Ovary (tissue), 3 donors: Measurements from ENCODE around the gene PITPNM3.

Experiments used
- POLR2A ChIP-seq: fragments of 450-650 bp; IDR thresholded peaks from one replicate; pipeline ENCODE4 v1.6.1; 2017; ENCODE audit warnings: antibody characterized with exemption, mild to moderate bottlenecking, moderate library complexity
- TF ChIP-seq, protein P1 (sequence below), 3 donors: fragments of 450-650 bp in 2 of 3; fragments of 200-600 bp in 1 of 3; IDR thresholded peaks; one replicate each; pipeline versions ENCODE4 v1.5.1 to v1.8.0; 2016 to 2022; ENCODE audit warnings: antibody characterized with exemption in 3 of 3, mild to moderate bottlenecking in 1 of 3
- donor health status: DM: no; HTN: no; CAD: no.

DNA sequence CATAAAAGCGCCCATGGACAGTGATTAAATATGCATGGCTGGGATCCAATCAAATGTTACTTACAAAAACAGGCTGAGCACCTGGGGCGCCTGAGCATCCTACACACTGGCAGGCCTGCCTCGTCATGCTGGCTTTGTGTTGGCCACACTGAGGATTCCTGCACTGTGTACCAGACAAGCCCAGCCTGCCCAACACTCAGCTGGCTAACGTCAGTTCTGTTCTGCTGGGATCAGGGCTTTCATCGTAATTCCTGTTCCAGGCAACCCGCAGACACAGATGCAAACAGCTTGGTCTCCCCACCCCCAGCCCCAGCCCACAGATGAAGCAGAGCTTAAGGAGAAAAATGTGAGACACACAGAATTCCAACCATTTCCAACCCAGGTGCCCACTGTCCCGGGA lies 81.4 kb downstream of the PITPNM3 start:
- TF ChIP-seq, protein P1, sequence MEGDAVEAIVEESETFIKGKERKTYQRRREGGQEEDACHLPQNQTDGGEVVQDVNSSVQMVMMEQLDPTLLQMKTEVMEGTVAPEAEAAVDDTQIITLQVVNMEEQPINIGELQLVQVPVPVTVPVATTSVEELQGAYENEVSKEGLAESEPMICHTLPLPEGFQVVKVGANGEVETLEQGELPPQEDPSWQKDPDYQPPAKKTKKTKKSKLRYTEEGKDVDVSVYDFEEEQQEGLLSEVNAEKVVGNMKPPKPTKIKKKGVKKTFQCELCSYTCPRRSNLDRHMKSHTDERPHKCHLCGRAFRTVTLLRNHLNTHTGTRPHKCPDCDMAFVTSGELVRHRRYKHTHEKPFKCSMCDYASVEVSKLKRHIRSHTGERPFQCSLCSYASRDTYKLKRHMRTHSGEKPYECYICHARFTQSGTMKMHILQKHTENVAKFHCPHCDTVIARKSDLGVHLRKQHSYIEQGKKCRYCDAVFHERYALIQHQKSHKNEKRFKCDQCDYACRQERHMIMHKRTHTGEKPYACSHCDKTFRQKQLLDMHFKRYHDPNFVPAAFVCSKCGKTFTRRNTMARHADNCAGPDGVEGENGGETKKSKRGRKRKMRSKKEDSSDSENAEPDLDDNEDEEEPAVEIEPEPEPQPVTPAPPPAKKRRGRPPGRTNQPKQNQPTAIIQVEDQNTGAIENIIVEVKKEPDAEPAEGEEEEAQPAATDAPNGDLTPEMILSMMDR (IDR thresholded peaks at IDR 0.05) = no peak
- TF ChIP-seq POLR2A = no peak
